ENCODE results near the gene SPTBN2. TPM values are rescaled to one million over a fixed set of nuclear protein-coding genes. Genes with fewer than 3 reads are reported as not detected.

Gene SPTBN2
- total and polyA plus RNA-seq, 2 of the 4 experiments (the other 2 are of a cell fraction), result 0.18 to 0.41 TPM

DNA sequence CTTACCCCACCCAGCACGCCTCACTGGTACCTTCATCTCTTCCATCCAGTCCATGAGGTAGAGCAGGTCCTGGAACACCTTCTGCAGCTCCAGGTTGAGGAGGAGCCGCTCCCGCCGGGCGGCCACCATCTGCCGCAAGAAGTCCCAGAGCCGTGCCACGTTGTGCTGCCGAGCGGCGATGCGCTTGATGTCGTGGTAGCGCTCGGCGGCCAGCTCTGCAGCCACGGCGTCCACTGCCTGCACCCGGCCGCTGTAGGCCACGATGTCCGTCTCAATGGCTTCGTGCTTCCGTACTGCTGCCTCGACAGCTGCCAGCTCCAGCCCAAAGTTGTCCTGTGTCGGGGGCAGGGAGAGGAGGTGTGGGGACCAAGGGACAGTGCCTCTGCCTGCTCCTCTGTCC, 21.5 kb downstream of the SPTBN2 start:
- Histone ChIP-seq H3K4ac (ENCODE audit: low read depth, low read length) (no peak overlapping the region), H4K5ac (ENCODE audit: low read depth, low read length) (no peak overlapping the region), H3K27ac (ENCODE audit: insufficient read depth, low read length) (no peak overlapping the region), H3K36me3 (ENCODE audit: control insufficient read depth, insufficient read depth, low read length) (no peaks in the 10 kb centered on the region), H2AFZ (replicated peaks; ENCODE audit: low read length, poor library complexity) (no peak overlapping the region), H3K18ac (ENCODE audit: low read depth, low read length) (no peak overlapping the region), H2AK5ac (ENCODE audit: low read depth, low read length) (no peak overlapping the region), H3K9me3 (ENCODE audit: control insufficient read depth, insufficient read depth, low read length) (no peaks in the 10 kb centered on the region), H2BK120ac (ENCODE audit: low read depth, low read length) (no peak overlapping the region), H2AK9ac (replicated peaks; ENCODE audit: low read depth, low read length, poor library complexity) (no peak overlapping the region), H3K9ac (ENCODE audit: low read depth, low read length) (no peak overlapping the region), H2BK20ac (ENCODE audit: low read depth, low read length) (no peak overlapping the region), H3K27me3 (ENCODE audit: control insufficient read depth, insufficient read depth, low read length) (peaks cover 11% of the 10 kb centered on the region), H2BK15ac (ENCODE audit: low read depth, low read length) (no peak overlapping the region), H3K79me1 (ENCODE audit: low read depth in 1 of 2, low read length in 2 of 2) (no peaks in the 10 kb centered on the region), H3K23ac (ENCODE audit: low read depth, low read length) (no peak overlapping the region), H2BK5ac (ENCODE audit: low read depth, low read length, poor library complexity, severe bottlenecking) (no peak overlapping the region), H3K9me1 (ENCODE audit: insufficient read depth, low read length) (no peaks in the 10 kb centered on the region), H3K4me3 (ENCODE audit: insufficient read depth, low read depth, low read length) (no peak overlapping the region), H3K4me1 (ENCODE audit: control insufficient read depth, insufficient read depth, low read length) (no peaks in the 10 kb centered on the region), H4K8ac (ENCODE audit: low read depth in 2 of 2, low read length in 2 of 2) (no peak overlapping the region), H4K20me1 (ENCODE audit: insufficient read depth, low read length) (no peaks in the 10 kb centered on the region), H4K91ac (ENCODE audit: insufficient read depth, low read depth, low read length) (no peak overlapping the region), H3K56ac (ENCODE audit: extremely low read depth, insufficient read depth, low read length) (no peak overlapping the region), H3K4me2 (ENCODE audit: low read depth, low read length) (no peak overlapping the region), H3K14ac (replicated peaks; ENCODE audit: low read depth, low read length) (no peak overlapping the region)
- POLR2A ChIA-PET (ENCODE audit: unreplicated experiment), result no interaction called here
- in situ Hi-C loops (cut with MboI; ENCODE audit: low sequenced_read_pairs), result no loop called here
- DNase-seq (no peak), ATAC-seq (ENCODE audit: low read depth) (no peak)
- CTCF ChIA-PET, result no interaction called here
- TF ChIP-seq RFX5 (IDR thresholded peaks at IDR 0.05; ENCODE audit: low read depth, low read length) (no peak), CHD1 (IDR thresholded peaks at IDR 0.05; ENCODE audit: low read depth, low read length) (no peak), FOS (IDR thresholded peaks at IDR 0.05; ENCODE audit: low read depth, low read length) (no peak), RAD21 (IDR thresholded peaks at IDR 0.05; ENCODE audit: low read length) (no peak), NFE2L2 (IDR thresholded peaks at IDR 0.05; ENCODE audit: low read depth, low read length) (no peak), CEBPB (IDR thresholded peaks at IDR 0.05; ENCODE audit: low read depth, low read length) (no peak), BHLHE40 (IDR thresholded peaks at IDR 0.05; ENCODE audit: low read depth, low read length) (no peak), MAZ (IDR thresholded peaks at IDR 0.05; ENCODE audit: borderline replicate concordance, low read depth, low read length) (no peak), MXI1 (IDR thresholded peaks at IDR 0.05; ENCODE audit: borderline replicate concordance, low read depth, low read length) (no peak), POLR2A (IDR thresholded peaks at IDR 0.05; ENCODE audit: low read depth, low read length) (no peak), MAFK (IDR thresholded peaks at IDR 0.05; ENCODE audit: low read depth, low read length) (no peak), SMC3 (IDR thresholded peaks at IDR 0.05; ENCODE audit: low read depth, low read length) (no peak), RCOR1 (IDR thresholded peaks at IDR 0.05; ENCODE audit: insufficient replicate concordance, low read length) (no peak)
- TF ChIP-seq, protein P1, sequence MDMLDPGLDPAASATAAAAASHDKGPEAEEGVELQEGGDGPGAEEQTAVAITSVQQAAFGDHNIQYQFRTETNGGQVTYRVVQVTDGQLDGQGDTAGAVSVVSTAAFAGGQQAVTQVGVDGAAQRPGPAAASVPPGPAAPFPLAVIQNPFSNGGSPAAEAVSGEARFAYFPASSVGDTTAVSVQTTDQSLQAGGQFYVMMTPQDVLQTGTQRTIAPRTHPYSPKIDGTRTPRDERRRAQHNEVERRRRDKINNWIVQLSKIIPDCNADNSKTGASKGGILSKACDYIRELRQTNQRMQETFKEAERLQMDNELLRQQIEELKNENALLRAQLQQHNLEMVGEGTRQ (IDR thresholded peaks at IDR 0.05; ENCODE audit: low read depth, low read length), result no peak
- TF ChIP-seq, protein P2, sequence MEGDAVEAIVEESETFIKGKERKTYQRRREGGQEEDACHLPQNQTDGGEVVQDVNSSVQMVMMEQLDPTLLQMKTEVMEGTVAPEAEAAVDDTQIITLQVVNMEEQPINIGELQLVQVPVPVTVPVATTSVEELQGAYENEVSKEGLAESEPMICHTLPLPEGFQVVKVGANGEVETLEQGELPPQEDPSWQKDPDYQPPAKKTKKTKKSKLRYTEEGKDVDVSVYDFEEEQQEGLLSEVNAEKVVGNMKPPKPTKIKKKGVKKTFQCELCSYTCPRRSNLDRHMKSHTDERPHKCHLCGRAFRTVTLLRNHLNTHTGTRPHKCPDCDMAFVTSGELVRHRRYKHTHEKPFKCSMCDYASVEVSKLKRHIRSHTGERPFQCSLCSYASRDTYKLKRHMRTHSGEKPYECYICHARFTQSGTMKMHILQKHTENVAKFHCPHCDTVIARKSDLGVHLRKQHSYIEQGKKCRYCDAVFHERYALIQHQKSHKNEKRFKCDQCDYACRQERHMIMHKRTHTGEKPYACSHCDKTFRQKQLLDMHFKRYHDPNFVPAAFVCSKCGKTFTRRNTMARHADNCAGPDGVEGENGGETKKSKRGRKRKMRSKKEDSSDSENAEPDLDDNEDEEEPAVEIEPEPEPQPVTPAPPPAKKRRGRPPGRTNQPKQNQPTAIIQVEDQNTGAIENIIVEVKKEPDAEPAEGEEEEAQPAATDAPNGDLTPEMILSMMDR (conservative IDR thresholded peaks at IDR 0.05; ENCODE audit: low read depth, low read length), result no peak
- TF ChIP-seq, protein P3, sequence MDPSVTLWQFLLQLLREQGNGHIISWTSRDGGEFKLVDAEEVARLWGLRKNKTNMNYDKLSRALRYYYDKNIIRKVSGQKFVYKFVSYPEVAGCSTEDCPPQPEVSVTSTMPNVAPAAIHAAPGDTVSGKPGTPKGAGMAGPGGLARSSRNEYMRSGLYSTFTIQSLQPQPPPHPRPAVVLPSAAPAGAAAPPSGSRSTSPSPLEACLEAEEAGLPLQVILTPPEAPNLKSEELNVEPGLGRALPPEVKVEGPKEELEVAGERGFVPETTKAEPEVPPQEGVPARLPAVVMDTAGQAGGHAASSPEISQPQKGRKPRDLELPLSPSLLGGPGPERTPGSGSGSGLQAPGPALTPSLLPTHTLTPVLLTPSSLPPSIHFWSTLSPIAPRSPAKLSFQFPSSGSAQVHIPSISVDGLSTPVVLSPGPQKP (IDR thresholded peaks at IDR 0.05; ENCODE audit: borderline replicate concordance, low read depth, low read length), result no peak
- BruUV-seq (replicated peaks), result no TSS peak
- dilution Hi-C loops (cut with HindIII; ENCODE audit: low sequenced_read_pairs, unreplicated experiment), result no loop called here
- intact Hi-C loops (cut with micrococcal nuclease), result no loop called here
- WGBS, 2 experiments (ENCODE audit: extremely low coverage in 2 of 2, insufficient read length in 1 of 2), result 100% methylated on average over 3 of the region's 26 CpGs; no CpG with 5 or more reads in 1 of the 2 experiments
